Glutamatergic neuron (in vitro differentiated cells): ENCODE results near the gene CFAP58. TPM values are rescaled to one million over a fixed set of nuclear protein-coding genes. Genes with fewer than 3 reads are reported as not detected.

ENCODE experiments used
- DNase-seq: peaks from one replicate; pipeline ENCODE4 v3.0.0; 2022
- H3K27ac Mint-ChIP-seq: one replicate; pipeline ENCODE4 v1.8.0; 2020; ENCODE audit warnings: mild to moderate bottlenecking, mixed read lengths, inconsistent platforms; ENCODE audit not compliant: unreplicated experiment
- H3K27me3 Mint-ChIP-seq: one replicate; pipeline ENCODE4 v1.8.0; 2020; ENCODE audit warnings: mild to moderate bottlenecking, moderate library complexity, mixed read lengths, inconsistent platforms; ENCODE audit not compliant: unreplicated experiment
- H3K36me3 Mint-ChIP-seq: one replicate; pipeline ENCODE4 v1.8.0; 2020; ENCODE audit warnings: mild to moderate bottlenecking, mixed read lengths, inconsistent platforms; ENCODE audit not compliant: unreplicated experiment
- H3K4me1 Mint-ChIP-seq: one replicate; pipeline ENCODE4 v1.8.0; 2020; ENCODE audit warnings: mild to moderate bottlenecking, low read depth, mixed read lengths, inconsistent platforms; ENCODE audit not compliant: unreplicated experiment
- H3K4me3 Mint-ChIP-seq: one replicate; pipeline ENCODE4 v1.8.0; 2020; ENCODE audit warnings: mild to moderate bottlenecking, mixed read lengths, inconsistent platforms; ENCODE audit not compliant: unreplicated experiment
- H3K9me3 Mint-ChIP-seq: one replicate; pipeline ENCODE4 v1.8.0; 2020; ENCODE audit warnings: mild to moderate bottlenecking, moderate library complexity, mixed read lengths, inconsistent platforms; ENCODE audit not compliant: unreplicated experiment
- CTCF ChIP-seq: fragments of 200-600 bp; sonication (generic); IDR thresholded peaks from one replicate; pipeline ENCODE4 v1.5.0; 2021; ENCODE audit not compliant: partially characterized antibody, unreplicated experiment
- total RNA-seq: library from RNA; stranded (reverse); fragmentation: NEBNext Ultra II Directional; extraction: Animal tissue kit (Norgen Biotek cat#: 25700); gene quantifications from one replicate; pipeline ENCODE4 v1.2.1, GENCODE V29; 2021; ENCODE audit not compliant: unreplicated experiment

The CFAP58 gene
- total RNA-seq, 1 donor from 2014 or later = 2.2 TPM

DNA sequence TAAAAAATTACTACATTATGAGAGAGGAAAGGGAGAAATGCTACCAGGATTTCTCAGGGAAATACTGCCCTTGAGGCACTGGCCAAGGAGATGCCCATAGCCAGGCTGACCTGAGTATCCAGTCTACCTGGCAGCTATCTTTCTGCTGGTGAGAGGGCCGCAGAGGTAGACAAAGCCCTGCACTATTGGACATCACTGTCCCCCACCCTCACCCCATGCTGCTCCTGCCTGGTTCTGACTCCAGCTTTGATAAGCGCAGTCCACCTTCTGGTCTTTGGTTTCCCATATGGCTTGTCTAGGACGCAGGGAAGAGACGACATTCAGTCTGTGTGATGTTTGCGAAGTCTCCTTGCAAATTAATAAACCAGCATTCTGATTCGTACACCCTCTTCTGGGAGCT lies 19.1 kb upstream of the CFAP58 start:
- peaks cover 7% of the 10 kb centered on the region for H3K27me3 Mint-ChIP-seq
- peaks cover 10% of the 10 kb centered on the region for H3K9me3 Mint-ChIP-seq
- peaks cover 54% of the 10 kb centered on the region for H3K4me1 Mint-ChIP-seq
- no peak for DNase-seq
- no peak for TF ChIP-seq CTCF
- H3K36me3 Mint-ChIP-seq = no peaks in the 10 kb centered on the region
- peak overlapping the region; percentile 93 for H3K27ac Mint-ChIP-seq
- H3K4me3 Mint-ChIP-seq = peak overlapping the region; percentile 89

DNA sequence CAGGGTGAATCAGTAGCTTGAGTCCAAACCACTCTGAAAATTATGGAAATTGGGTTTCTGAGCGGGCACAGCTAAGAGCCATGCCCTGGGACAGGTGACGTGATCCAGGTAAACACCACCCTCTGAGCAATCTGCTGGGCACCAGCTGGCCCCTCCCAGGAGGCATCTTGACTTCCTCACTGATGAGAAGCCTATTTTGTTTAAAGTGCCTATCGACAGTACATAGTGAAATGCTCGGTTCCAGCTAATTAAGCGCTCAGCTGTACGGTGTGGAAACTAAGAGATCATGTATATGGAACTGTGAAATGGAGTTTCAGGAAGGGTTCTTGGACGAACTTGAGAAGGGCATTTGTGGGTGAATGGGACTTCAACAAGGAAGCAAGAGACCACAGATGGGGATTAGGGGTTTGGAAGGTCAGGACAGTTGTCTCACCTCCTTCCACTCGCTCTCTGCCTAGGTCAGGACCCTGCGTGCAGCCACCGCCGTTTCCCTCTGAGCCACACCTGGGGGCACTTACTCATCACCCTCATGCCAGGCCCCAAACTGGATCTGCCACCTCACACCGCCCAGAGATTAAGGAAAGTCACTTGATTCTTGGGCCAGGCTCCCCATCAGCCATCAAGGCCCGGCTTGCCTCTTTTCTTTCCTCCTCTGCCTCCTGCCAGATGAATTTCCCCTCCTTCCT lies 18.5 kb upstream of the CFAP58 start:
- peak overlapping the region; percentile 93 for H3K27ac Mint-ChIP-seq
- H3K9me3 Mint-ChIP-seq = peaks cover 10% of the 10 kb centered on the region

GRCh38 chr10:104336821-104337467 lies 16.7 kb upstream of the CFAP58 start:
- Mint-ChIP-seq H3K36me3 (no peaks in the 10 kb centered on the region), H3K27me3 (peaks cover 10% of the 10 kb centered on the region), H3K4me3 (peak overlapping the region; percentile 89), H3K9me3 (peaks cover 7% of the 10 kb centered on the region), H3K4me1 (peaks cover 41% of the 10 kb centered on the region), H3K27ac (peak overlapping the region; percentile 95)
- DNase-seq = no peak
- TF ChIP-seq CTCF = no peak

More for the DNA sequence above, 18.5 kb upstream of the CFAP58 start:
- peaks cover 54% of the 10 kb centered on the region for H3K4me1 Mint-ChIP-seq
- H3K36me3 Mint-ChIP-seq = no peaks in the 10 kb centered on the region
- peaks cover 7% of the 10 kb centered on the region for H3K27me3 Mint-ChIP-seq
- H3K4me3 Mint-ChIP-seq = peak overlapping the region; percentile 89
- no peak for DNase-seq
- no peak for TF ChIP-seq CTCF

- Mint-ChIP-seq H3K4me1 (peaks cover 38% of the 10 kb centered on the region), H3K27me3 (peaks cover 10% of the 10 kb centered on the region), H3K4me3 (peak overlapping the region; percentile 89), H3K36me3 (no peaks in the 10 kb centered on the region), H3K27ac (peak overlapping the region; percentile 95), H3K9me3 (peaks cover 7% of the 10 kb centered on the region)
- TF ChIP-seq CTCF = no peak
- DNase-seq = no peak
These were observed 16.1 kb upstream of the CFAP58 start for GRCh38 chr10:104337521-104337984.
